Memory B cell (primary cell): ENCODE data around the gene THSD7B.
"Not testable (repeated sequence)": the region's sequence is repeated elsewhere in the genome, so short reads cannot be mapped to it uniquely, and the experiment has no call there.

ENCODE experiments used
- ATAC-seq: fragments of 150-1000 bp; cut with Tn5 transposase; 2 replicates; pipeline ENCODE4 v1.10.0; 2021; ENCODE audit warnings: low read depth, mild to moderate bottlenecking, moderate library complexity
- DNase-seq, 2 donors: peaks; one replicate each; pipeline ENCODE4 v3.0.0; 2022; ENCODE audit warnings: low spot score in 2 of 2
- H3K27ac Mint-ChIP-seq: one replicate; pipeline ENCODE4 v1.8.0; 2022; ENCODE audit warnings: mild to moderate bottlenecking, moderate library complexity, mixed read lengths
- H3K27me3 Mint-ChIP-seq: one replicate; pipeline ENCODE4 v1.8.0; 2022; ENCODE audit warnings: mixed read lengths
- H3K36me3 Mint-ChIP-seq: one replicate; pipeline ENCODE4 v1.8.0; 2022; ENCODE audit warnings: mild to moderate bottlenecking, mixed read lengths
- H3K4me1 Mint-ChIP-seq: one replicate; pipeline ENCODE4 v1.8.0; 2022; ENCODE audit warnings: mixed read lengths
- H3K4me3 Mint-ChIP-seq: one replicate; pipeline ENCODE4 v1.8.0; 2022; ENCODE audit warnings: mild to moderate bottlenecking, moderate library complexity, mixed read lengths
- H3K9me3 Mint-ChIP-seq: one replicate; pipeline ENCODE4 v1.8.0; 2022; ENCODE audit warnings: mixed read lengths

The THSD7B gene

GRCh38 chr2:137511526-137511925, 746.2 kb downstream of the THSD7B start:
- H3K36me3 Mint-ChIP-seq: no peaks in the 10 kb centered on the region
- DNase-seq: no peak
- no peak for ATAC-seq
- H3K27ac Mint-ChIP-seq: no peak overlapping the region
- H3K9me3 Mint-ChIP-seq: no peaks in the 10 kb centered on the region
- no peaks in the 10 kb centered on the region for H3K4me1 Mint-ChIP-seq
- no peak overlapping the region for H3K4me3 Mint-ChIP-seq
- no peaks in the 10 kb centered on the region for H3K27me3 Mint-ChIP-seq

- no peaks in the 10 kb centered on the region for H3K9me3 Mint-ChIP-seq
- ATAC-seq (no peak), DNase-seq (no peak)
- no peaks in the 10 kb centered on the region for H3K36me3 Mint-ChIP-seq
- no peak overlapping the region for H3K27ac Mint-ChIP-seq
- H3K27me3 Mint-ChIP-seq: no peaks in the 10 kb centered on the region
- no peak overlapping the region for H3K4me3 Mint-ChIP-seq
- no peaks in the 10 kb centered on the region for H3K4me1 Mint-ChIP-seq
Measured at GRCh38 chr2:137521653-137522619, 756.6 kb downstream of the THSD7B start.

GRCh38 chr2:137522620-137523011, 757.3 kb downstream of the THSD7B start:
- Mint-ChIP-seq H3K27me3 (no peaks in the 10 kb centered on the region), H3K4me1 (no peaks in the 10 kb centered on the region), H3K36me3 (no peaks in the 10 kb centered on the region), H3K4me3 (no peak overlapping the region), H3K27ac (no peak overlapping the region), H3K9me3 (no peaks in the 10 kb centered on the region)
- DNase-seq: no peak
- no peak for ATAC-seq

- H3K36me3 Mint-ChIP-seq: no peaks in the 10 kb centered on the region
- ATAC-seq (no peak), DNase-seq (no peak)
- no peaks in the 10 kb centered on the region for H3K27me3 Mint-ChIP-seq
- H3K27ac Mint-ChIP-seq: no peak overlapping the region
- no peak overlapping the region for H3K4me3 Mint-ChIP-seq
- H3K9me3 Mint-ChIP-seq: no peaks in the 10 kb centered on the region
- H3K4me1 Mint-ChIP-seq: no peaks in the 10 kb centered on the region
Measured at GRCh38 chr2:137523931-137524330, 758.6 kb downstream of the THSD7B start.

GRCh38 chr2:137525132-137525531, 759.8 kb downstream of the THSD7B start:
- no peak for ATAC-seq
- Mint-ChIP-seq H3K4me1 (no peaks in the 10 kb centered on the region), H3K27ac (no peak overlapping the region), H3K27me3 (no peaks in the 10 kb centered on the region), H3K36me3 (no peaks in the 10 kb centered on the region), H3K9me3 (no peaks in the 10 kb centered on the region), H3K4me3 (no peak overlapping the region)
- no peak for DNase-seq

GRCh38 chr2:137525641-137526190, 760.4 kb downstream of the THSD7B start:
- no peaks in the 10 kb centered on the region for H3K36me3 Mint-ChIP-seq

GRCh38 chr2:137535897-137536296, 770.6 kb downstream of the THSD7B start:
- Mint-ChIP-seq H3K4me1 (no peaks in the 10 kb centered on the region), H3K36me3 (no peaks in the 10 kb centered on the region), H3K27me3 (no peaks in the 10 kb centered on the region), H3K27ac (no peak overlapping the region), H3K4me3 (no peak overlapping the region), H3K9me3 (peaks cover 2% of the 10 kb centered on the region)
- DNase-seq (no peak), ATAC-seq (no peak)

More at GRCh38 chr2:137525641-137526190, 760.4 kb downstream of the THSD7B start:
- Mint-ChIP-seq H3K4me1 (no peaks in the 10 kb centered on the region), H3K4me3 (no peak overlapping the region), H3K27me3 (no peaks in the 10 kb centered on the region), H3K27ac (no peak overlapping the region), H3K9me3 (no peaks in the 10 kb centered on the region)
- DNase-seq (no peak), ATAC-seq (no peak)

GRCh38 chr2:137539336-137539735, 774.0 kb downstream of the THSD7B start:
- DNase-seq (no peak), ATAC-seq (no peak)
- Mint-ChIP-seq H3K4me1 (no peaks in the 10 kb centered on the region), H3K36me3 (no peaks in the 10 kb centered on the region), H3K4me3 (no peak overlapping the region), H3K27me3 (no peaks in the 10 kb centered on the region), H3K9me3 (peaks cover 5% of the 10 kb centered on the region), H3K27ac (no peak overlapping the region)

GRCh38 chr2:137547842-137548241, 782.5 kb downstream of the THSD7B start:
- peaks cover 3% of the 10 kb centered on the region for H3K9me3 Mint-ChIP-seq

GRCh38 chr2:137566387-137566786, 801.0 kb downstream of the THSD7B start:
- H3K4me1 Mint-ChIP-seq: no peaks in the 10 kb centered on the region
- H3K27me3 Mint-ChIP-seq: no peaks in the 10 kb centered on the region
- no peaks in the 10 kb centered on the region for H3K36me3 Mint-ChIP-seq
- H3K9me3 Mint-ChIP-seq: peaks cover 9% of the 10 kb centered on the region
- H3K4me3 Mint-ChIP-seq: no peak overlapping the region
- ATAC-seq (no peak), DNase-seq (no peak)
- no peak overlapping the region for H3K27ac Mint-ChIP-seq

More at GRCh38 chr2:137547842-137548241, 782.5 kb downstream of the THSD7B start:
- no peaks in the 10 kb centered on the region for H3K36me3 Mint-ChIP-seq
- no peak overlapping the region for H3K4me3 Mint-ChIP-seq
- H3K27me3 Mint-ChIP-seq: no peaks in the 10 kb centered on the region
- no peak overlapping the region for H3K27ac Mint-ChIP-seq
- ATAC-seq (no peak), DNase-seq (no peak)
- H3K4me1 Mint-ChIP-seq: no peaks in the 10 kb centered on the region

GRCh38 chr2:137570484-137570883, 805.1 kb downstream of the THSD7B start:
- no peak for ATAC-seq
- DNase-seq: no peak
- Mint-ChIP-seq H3K4me3 (no peak overlapping the region), H3K27ac (no peak overlapping the region), H3K9me3 (peaks cover 9% of the 10 kb centered on the region), H3K4me1 (no peaks in the 10 kb centered on the region), H3K27me3 (no peaks in the 10 kb centered on the region), H3K36me3 (no peaks in the 10 kb centered on the region)

GRCh38 chr2:137587834-137588233, 822.5 kb downstream of the THSD7B start:
- not testable (repeated sequence) for H3K4me3 Mint-ChIP-seq, H3K27ac Mint-ChIP-seq, H3K36me3 Mint-ChIP-seq, H3K27me3 Mint-ChIP-seq, H3K4me1 Mint-ChIP-seq, ATAC-seq, H3K9me3 Mint-ChIP-seq, DNase-seq

GRCh38 chr2:137588578-137588977, 823.2 kb downstream of the THSD7B start:
- not testable (repeated sequence) for ATAC-seq, DNase-seq, H3K4me3 Mint-ChIP-seq, H3K36me3 Mint-ChIP-seq, H3K27me3 Mint-ChIP-seq, H3K27ac Mint-ChIP-seq, H3K4me1 Mint-ChIP-seq, H3K9me3 Mint-ChIP-seq

- Mint-ChIP-seq H3K36me3 (no peaks in the 10 kb centered on the region), H3K4me1 (no peaks in the 10 kb centered on the region), H3K9me3 (peaks cover 5% of the 10 kb centered on the region), H3K4me3 (no peak overlapping the region), H3K27me3 (no peaks in the 10 kb centered on the region), H3K27ac (no peak overlapping the region)
- DNase-seq (no peak), ATAC-seq (no peak)
Measured at GRCh38 chr2:137590102-137590501, 824.8 kb downstream of the THSD7B start.
